ENCODE measurements around the gene PLA2G6.

PLA2G6 gene

DNA sequence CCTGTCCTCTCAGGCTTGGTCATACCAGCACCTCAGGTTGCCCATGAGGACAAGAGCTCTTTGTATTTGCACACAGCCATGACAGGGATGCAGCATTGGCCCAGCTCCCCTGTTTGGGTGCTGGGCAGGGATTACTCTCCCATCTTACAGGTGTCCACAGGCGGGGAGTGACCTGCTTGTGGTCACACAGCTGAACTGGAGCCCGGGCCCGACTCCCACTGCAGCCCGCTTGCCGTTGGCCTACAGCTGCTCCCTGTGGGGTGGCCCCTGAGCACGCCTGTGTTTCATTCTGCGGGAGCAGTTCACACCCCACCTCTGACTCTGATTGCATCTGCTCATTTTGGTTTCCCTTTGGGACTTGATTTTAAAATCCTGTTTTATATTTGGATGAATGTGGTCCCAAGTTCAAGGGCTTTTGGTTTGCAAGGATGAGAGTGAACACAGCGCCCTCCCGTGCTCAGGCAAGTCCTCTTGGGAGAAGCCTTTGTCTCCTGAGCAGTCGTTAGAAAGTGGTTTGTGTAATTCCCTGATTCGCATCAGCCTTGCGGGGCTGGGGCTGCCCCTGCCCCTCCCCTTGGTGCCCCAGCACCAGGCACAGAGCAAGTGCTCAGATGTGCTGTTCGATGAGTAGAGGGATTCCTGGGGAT, 115.1 kb downstream of the PLA2G6 start:
- DNase-seq (ENCODE audit: extremely low spot score, insufficient read length, low read depth) (no peak), FAIRE-seq (no peak)

DNA sequence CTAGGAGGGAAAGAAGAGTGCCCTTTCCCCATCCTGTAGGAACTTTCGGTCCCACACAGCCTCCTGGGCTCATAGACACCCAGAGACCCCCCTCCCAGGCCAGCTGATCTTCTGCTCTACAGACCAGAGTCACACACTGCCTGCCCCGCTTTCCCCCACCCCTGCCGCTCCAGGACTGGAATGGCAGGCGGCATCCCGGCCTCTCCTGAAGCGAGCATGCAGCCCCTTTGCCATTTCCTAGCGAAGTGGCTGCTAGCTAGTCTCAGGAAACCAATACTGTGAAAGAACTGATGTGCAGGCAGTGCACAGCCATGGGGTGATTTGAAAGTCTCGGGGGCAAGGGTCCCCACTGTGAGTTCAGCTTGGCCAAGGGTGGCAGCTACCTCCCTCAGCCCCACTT, 116.1 kb downstream of the PLA2G6 start:
- DNase-seq (ENCODE audit: extremely low spot score, insufficient read length, low read depth) (no peak), FAIRE-seq (no peak)

DNA sequence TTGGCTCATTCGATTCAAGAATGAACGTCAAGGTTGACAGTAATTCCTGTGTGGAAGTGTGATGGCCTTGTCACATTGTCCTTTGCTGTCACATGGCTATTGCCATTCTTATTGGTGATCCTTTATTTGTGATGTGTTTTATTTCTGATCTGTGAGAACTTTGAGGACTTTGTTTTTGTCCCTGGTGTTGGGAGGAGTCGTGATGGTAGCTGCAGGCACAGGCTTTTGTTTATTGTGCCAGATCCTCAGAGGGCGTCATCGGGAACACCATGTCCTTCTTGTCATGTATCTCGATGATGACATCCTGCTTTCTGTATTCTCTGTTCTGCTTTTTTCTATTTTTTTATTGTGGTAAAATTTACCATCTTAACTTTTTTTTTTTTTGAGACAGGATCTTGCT, 118.8 kb downstream of the PLA2G6 start:
- no peak for DNase-seq (ENCODE audit: extremely low spot score, insufficient read length, low read depth)
- no peak for FAIRE-seq
